Measurements from ENCODE around the gene NR2F2.

The NR2F2 gene

DNA sequence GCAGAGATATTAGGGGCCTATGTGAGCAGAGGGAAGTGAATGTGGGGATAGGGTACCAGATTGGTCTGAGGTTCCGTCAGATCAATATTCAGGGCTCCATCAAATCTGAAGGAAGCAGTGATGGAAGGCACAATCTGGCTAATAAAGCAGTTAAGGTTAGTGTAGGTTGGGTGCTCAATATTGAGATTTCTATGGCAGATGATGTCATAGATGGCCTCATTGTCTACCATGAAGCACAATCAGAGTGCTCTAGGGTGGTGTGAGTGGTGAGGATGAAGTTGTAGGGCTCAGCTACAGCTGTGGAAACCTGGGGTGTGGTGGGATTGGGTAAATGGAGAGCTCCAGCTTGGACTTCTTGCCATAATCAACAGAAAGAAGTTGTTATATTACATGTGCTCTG, 58.2 kb downstream of the NR2F2 start:
- TF ChIP-seq, protein P1, sequence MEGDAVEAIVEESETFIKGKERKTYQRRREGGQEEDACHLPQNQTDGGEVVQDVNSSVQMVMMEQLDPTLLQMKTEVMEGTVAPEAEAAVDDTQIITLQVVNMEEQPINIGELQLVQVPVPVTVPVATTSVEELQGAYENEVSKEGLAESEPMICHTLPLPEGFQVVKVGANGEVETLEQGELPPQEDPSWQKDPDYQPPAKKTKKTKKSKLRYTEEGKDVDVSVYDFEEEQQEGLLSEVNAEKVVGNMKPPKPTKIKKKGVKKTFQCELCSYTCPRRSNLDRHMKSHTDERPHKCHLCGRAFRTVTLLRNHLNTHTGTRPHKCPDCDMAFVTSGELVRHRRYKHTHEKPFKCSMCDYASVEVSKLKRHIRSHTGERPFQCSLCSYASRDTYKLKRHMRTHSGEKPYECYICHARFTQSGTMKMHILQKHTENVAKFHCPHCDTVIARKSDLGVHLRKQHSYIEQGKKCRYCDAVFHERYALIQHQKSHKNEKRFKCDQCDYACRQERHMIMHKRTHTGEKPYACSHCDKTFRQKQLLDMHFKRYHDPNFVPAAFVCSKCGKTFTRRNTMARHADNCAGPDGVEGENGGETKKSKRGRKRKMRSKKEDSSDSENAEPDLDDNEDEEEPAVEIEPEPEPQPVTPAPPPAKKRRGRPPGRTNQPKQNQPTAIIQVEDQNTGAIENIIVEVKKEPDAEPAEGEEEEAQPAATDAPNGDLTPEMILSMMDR (IDR thresholded peaks at IDR 0.05; ENCODE audit: borderline replicate concordance, insufficient read depth, low read depth, low read length), result no peak
- no peak overlapping the region for H3K4me3 ChIP-seq (ENCODE audit: low read depth, low read length)
